Esophagus (tissue), 2 donors: ENCODE results near the gene CDK5R1. TPM values are rescaled to one million over a fixed set of nuclear protein-coding genes. Genes with fewer than 3 reads are reported as not detected.
"Not testable (repeated sequence)": the region's sequence is repeated elsewhere in the genome, so short reads cannot be mapped to it uniquely, and the experiment has no call there.

Experiments
- H3K27ac ChIP-seq, 2 donors: one replicate each; pipeline ENCODE4 v1.5.1; 2013; ENCODE audit warnings: low read depth in 2 of 2, mild to moderate bottlenecking in 2 of 2, inconsistent platforms in 1 of 2, low read length in 1 of 2, moderate library complexity in 1 of 2
- H3K27me3 ChIP-seq, 2 donors: one replicate each; pipeline ENCODE4 v1.6.1; 2013; ENCODE audit warnings: low read length in 2 of 2, control low read depth in 1 of 2, mild to moderate bottlenecking in 1 of 2; ENCODE audit not compliant: insufficient read depth in 2 of 2, control insufficient read depth in 1 of 2
- H3K36me3 ChIP-seq, 2 donors: one replicate each; pipeline ENCODE4 v1.6.1; 2013; ENCODE audit warnings: low read length in 1 of 2; ENCODE audit not compliant: control insufficient read depth in 2 of 2, insufficient read depth in 2 of 2
- H3K4me1 ChIP-seq, 2 donors: one replicate each; pipeline ENCODE4 v1.6.1; 2013; ENCODE audit warnings: low read length in 1 of 2; ENCODE audit not compliant: control insufficient read depth in 2 of 2, insufficient read depth in 2 of 2
- H3K4me3 ChIP-seq, 2 donors: one replicate each; pipeline ENCODE4 v1.5.1; 2013; ENCODE audit warnings: low read length in 2 of 2, mild to moderate bottlenecking in 2 of 2, low read depth in 1 of 2, moderate library complexity in 1 of 2
- H3K9me3 ChIP-seq, 2 donors: one replicate each; pipeline ENCODE4 v1.6.1; 2013; ENCODE audit warnings: mild to moderate bottlenecking in 2 of 2, low read depth in 1 of 2, low read length in 1 of 2, moderate library complexity in 1 of 2; ENCODE audit not compliant: control insufficient read depth in 2 of 2, insufficient read depth in 1 of 2
- WGBS, 2 donors: extraction: QIAGEN DNeasy Blood & Tissue Kit; methylation state at CpG; one replicate each; pipeline ENCODE4 v1.1.7; 2013; 5-methylcytosine and 5-hydroxymethylcytosine counted together
- polyA plus RNA-seq, 2 donors: library from polyadenylated mRNA; stranded (reverse); fragments of 200-250 nt; gene quantifications; one replicate each; pipeline ENCODE4 v1.2.3, GENCODE V29; 2013
- donor health status: healthy with polysubstance abuse.
- donor health status: Bipolar disorder and iron deficiency.

The CDK5R1 gene
- polyA plus RNA-seq, 2 donors: 5.5 to 5.6 TPM

GRCh38 chr17:32449963-32450362, 36.8 kb upstream of the CDK5R1 start:
- Histone ChIP-seq H3K9me3 (no peaks in the 10 kb centered on the region), H3K27ac (no peak overlapping the region), H3K36me3 (peaks cover 11% of the 10 kb centered on the region in 2 donors), H3K27me3 (no peaks in the 10 kb centered on the region), H3K4me3 (no peak overlapping the region), H3K4me1 (no peaks in the 10 kb centered on the region)
- WGBS, 2 donors: 90 to 97% methylated on average over 5 of the region's 5 CpGs

GRCh38 chr17:32450379-32450778, 36.4 kb upstream of the CDK5R1 start:
- peaks cover 11 to 13% of the 10 kb centered on the region in 2 donors for H3K36me3 ChIP-seq
- 89 to 91% methylated on average over 6 of the region's 6 CpGs for WGBS, 2 donors
- not testable (repeated sequence) for H3K9me3 ChIP-seq, H3K27ac ChIP-seq, H3K4me1 ChIP-seq, H3K27me3 ChIP-seq, H3K4me3 ChIP-seq

- Histone ChIP-seq H3K36me3 (peaks cover 9 to 13% of the 10 kb centered on the region in 2 donors), H3K27me3 (no peaks in the 10 kb centered on the region), H3K4me3 (no peak overlapping the region), H3K27ac (no peak overlapping the region), H3K4me1 (no peaks in the 10 kb centered on the region), H3K9me3 (no peaks in the 10 kb centered on the region)
- WGBS, 2 donors: 76 to 91% methylated on average over 2 of the region's 2 CpGs
Observed at GRCh38 chr17:32451879-32452278, 34.9 kb upstream of the CDK5R1 start.

GRCh38 chr17:32452281-32452680, 34.5 kb upstream of the CDK5R1 start:
- H3K9me3 ChIP-seq: no peaks in the 10 kb centered on the region
- H3K27me3 ChIP-seq: no peaks in the 10 kb centered on the region
- H3K27ac ChIP-seq: no peak overlapping the region
- no peaks in the 10 kb centered on the region for H3K4me1 ChIP-seq
- peaks cover 9 to 13% of the 10 kb centered on the region in 2 donors for H3K36me3 ChIP-seq
- WGBS, 2 donors: 87 to 93% methylated on average over 1 of the region's 1 CpG
- no peak overlapping the region for H3K4me3 ChIP-seq

DNA sequence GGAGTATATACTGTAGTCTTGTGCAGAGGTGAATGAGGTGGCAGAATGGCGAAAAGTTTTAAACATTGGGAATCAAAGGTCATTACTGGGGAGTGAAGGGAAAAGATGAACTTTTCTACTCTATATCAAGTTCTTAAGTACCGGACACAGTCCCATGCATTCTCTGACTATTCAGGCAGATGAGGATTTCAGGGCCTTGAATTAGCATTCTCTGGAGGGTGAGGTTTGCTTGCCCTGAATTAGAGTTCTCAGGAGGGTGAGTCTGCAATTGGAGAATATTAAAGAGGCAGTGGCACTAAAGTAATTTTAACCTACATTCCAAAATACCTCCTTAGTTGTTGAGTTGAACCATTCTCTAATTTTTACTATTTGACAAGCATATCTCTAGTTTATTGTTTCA, 33.4 kb upstream of the CDK5R1 start:
- 92 to 93% methylated on average over 2 of the region's 2 CpGs for whole genome bisulfite sequencing, 2 donors
- H3K36me3 ChIP-seq: peaks cover 9 to 16% of the 10 kb centered on the region in 2 donors
- no peak overlapping the region for H3K27ac ChIP-seq
- no peaks in the 10 kb centered on the region for H3K4me1 ChIP-seq
- no peaks in the 10 kb centered on the region for H3K27me3 ChIP-seq
- H3K4me3 ChIP-seq: no peak overlapping the region
- H3K9me3 ChIP-seq: no peaks in the 10 kb centered on the region

DNA sequence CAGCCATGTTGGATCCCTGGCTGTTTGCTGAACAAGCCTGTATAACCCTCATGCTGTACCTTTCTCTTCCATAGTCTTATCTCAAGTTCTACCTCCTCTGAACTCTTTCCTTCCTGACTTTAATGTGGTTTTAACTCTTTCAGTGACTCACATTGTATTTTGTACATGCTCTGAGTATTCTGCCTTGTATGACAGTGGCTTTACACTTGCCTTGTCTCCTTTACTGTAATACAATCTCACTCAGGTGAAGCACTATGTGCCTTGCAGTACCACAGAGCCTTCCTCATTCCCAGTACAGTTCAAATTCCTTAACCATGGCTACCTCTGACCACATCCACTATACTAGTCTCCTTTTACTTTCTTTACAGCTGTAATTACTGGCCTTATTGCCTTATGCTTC, 28.4 kb upstream of the CDK5R1 start:
- H3K4me1 ChIP-seq: no peaks in the 10 kb centered on the region
- H3K27me3 ChIP-seq: no peaks in the 10 kb centered on the region
- no peak overlapping the region for H3K27ac ChIP-seq
- no peak overlapping the region for H3K4me3 ChIP-seq
- H3K36me3 ChIP-seq: peaks cover 9 to 22% of the 10 kb centered on the region in 2 donors
- no peaks in the 10 kb centered on the region for H3K9me3 ChIP-seq

- Histone ChIP-seq H3K4me1 (no peaks in the 10 kb centered on the region), H3K36me3 (peaks cover 2 to 21% of the 10 kb centered on the region in 2 donors), H3K4me3 (no peak overlapping the region), H3K27ac (no peak overlapping the region), H3K27me3 (no peaks in the 10 kb centered on the region), H3K9me3 (no peaks in the 10 kb centered on the region)
- 91 to 94% methylated on average over 4 of the region's 4 CpGs for WGBS, 2 donors
Observed at GRCh38 chr17:32460054-32460453, 26.7 kb upstream of the CDK5R1 start.

GRCh38 chr17:32461498-32461852, 25.3 kb upstream of the CDK5R1 start:
- WGBS, 2 donors: 68 to 74% methylated on average over 4 of the region's 4 CpGs
- Histone ChIP-seq H3K27me3 (no peaks in the 10 kb centered on the region), H3K27ac (no peak overlapping the region), H3K4me1 (no peaks in the 10 kb centered on the region), H3K9me3 (no peaks in the 10 kb centered on the region), H3K4me3 (no peak overlapping the region), H3K36me3 (peaks cover 4 to 20% of the 10 kb centered on the region in 2 donors)

- WGBS, 2 donors: 30 to 38% methylated on average over 1 of the region's 1 CpG
- Histone ChIP-seq H3K36me3 (peaks cover 4 to 20% of the 10 kb centered on the region in 2 donors), H3K27ac (no peak overlapping the region), H3K27me3 (no peaks in the 10 kb centered on the region), H3K4me1 (no peaks in the 10 kb centered on the region), H3K4me3 (no peak overlapping the region), H3K9me3 (no peaks in the 10 kb centered on the region)
Observed at GRCh38 chr17:32461853-32462617, 24.8 kb upstream of the CDK5R1 start.

- H3K4me1 ChIP-seq: no peaks in the 10 kb centered on the region
- H3K27ac ChIP-seq: no peak overlapping the region
- H3K36me3 ChIP-seq: peaks cover 6 to 21% of the 10 kb centered on the region in 2 donors
- no peaks in the 10 kb centered on the region for H3K27me3 ChIP-seq
- no peaks in the 10 kb centered on the region for H3K9me3 ChIP-seq
- H3K4me3 ChIP-seq: no peak overlapping the region
- 85 to 89% methylated on average over 3 of the region's 3 CpGs for WGBS, 2 donors
Observed at GRCh38 chr17:32463304-32463703, 23.5 kb upstream of the CDK5R1 start.
